NCI-H2171 (cell line): ENCODE results near the gene NOTCH4.
A peak's percentile ranks its signal among the peaks of the same experiment; 100 is the strongest.

Experiments
- DNase-seq: peaks from one replicate; lab custom pipeline; 2025; lab: John Stamatoyannopoulos, UW

NOTCH4 gene

DNA sequence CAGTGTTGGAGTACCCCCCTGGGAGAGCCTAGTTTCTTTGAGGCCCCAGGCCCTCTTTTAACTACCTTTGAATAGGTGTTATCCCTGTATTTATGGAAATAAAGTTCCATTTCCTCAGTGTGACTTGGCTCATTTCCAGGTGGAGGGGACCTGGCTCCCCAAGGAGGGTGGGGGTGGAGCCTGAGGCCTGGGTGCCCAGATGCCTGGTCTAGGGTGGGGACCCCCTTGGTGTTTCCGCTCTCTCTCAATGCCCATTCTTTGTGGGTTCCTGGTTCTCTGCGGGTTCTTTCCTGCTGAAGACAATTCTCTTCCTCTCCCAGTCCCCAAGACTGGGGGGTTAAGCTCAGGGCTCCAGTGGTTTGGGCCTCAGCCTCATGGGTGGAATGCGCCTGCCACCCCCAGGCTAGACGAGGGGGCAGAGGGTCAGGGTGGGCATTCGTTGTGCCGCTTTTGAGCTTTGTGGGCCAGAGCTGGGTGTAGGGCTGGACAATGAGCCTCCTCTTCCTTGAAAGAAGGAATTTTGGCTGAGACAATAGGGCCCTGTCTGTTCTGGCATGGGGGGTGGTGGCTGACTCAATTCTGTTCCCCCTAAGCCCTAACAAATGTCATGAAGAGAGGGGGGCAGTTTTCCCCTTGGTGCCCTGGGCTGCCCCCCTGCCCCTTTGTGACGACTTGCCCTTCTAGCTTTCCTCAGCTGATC is 60.2 kb downstream of the NOTCH4 start:
- no peak for DNase-seq

DNA sequence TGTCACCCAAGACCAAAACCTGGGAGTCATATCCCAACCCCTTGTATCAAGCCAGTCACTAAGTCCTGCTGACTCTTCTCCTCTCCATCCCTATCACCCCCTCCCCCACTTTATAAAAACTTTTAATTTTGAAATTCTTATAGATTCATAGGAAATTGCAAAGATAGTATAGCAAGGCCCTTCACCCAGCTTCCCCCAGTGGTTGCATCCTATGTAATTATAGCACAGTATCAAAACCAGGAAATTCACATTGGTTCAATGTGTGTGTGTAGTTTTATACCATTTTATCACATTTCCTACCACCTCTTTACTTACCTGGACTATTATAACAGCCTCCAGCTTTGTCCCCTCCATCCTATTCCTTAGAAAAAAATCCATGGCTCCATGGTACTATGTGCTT is 65.8 kb downstream of the NOTCH4 start:
- DNase-seq: no peak

DNA sequence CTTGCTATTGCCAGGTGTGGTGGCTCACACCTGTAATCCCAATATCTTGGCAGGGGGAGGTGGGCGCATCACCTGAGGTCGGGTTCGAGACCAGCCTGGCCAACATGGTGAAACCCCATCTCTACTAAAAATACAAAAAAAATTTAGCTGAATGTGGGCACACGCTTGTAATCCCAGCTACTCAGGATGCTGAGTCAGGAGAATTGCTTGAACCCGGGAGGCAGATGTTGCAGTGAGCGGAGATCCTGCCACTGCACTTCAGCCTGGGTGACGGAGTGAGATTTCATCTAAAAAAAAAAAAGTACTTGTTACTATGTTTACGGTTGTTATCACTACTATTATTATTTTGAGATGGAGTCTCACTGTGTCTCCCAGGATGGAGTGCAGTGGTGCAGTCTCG is 67.0 kb downstream of the NOTCH4 start:
- no peak for DNase-seq

DNA sequence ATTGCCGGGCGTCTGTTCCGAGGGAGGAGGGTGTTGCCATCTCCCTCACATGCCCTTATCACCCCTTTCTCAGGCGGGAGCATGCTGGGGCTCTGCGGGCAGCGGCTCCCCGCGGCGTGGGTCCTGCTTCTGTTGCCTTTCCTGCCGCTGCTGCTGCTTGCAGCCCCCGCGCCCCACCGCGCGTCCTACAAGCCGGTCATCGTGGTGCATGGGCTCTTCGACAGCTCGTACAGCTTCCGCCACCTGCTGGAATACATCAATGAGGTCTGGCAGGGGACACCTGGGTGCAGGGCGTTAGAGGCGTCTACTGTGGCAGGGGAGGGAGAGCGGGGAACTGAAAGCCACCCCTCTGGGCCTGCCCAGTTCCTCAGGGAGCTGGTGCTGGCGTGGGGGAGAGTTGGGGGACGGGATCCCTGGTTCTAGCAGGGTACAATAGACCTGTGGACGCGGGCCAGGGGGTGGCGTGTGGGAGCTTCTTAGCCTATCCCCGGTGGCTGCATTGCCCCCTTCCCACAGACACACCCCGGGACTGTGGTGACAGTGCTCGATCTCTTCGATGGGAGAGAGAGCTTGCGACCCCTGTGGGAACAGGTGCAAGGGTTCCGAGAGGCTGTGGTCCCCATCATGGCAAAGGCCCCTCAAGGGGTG is 69.2 kb downstream of the NOTCH4 start:
- DNase-seq: peak; percentile 49

DNA sequence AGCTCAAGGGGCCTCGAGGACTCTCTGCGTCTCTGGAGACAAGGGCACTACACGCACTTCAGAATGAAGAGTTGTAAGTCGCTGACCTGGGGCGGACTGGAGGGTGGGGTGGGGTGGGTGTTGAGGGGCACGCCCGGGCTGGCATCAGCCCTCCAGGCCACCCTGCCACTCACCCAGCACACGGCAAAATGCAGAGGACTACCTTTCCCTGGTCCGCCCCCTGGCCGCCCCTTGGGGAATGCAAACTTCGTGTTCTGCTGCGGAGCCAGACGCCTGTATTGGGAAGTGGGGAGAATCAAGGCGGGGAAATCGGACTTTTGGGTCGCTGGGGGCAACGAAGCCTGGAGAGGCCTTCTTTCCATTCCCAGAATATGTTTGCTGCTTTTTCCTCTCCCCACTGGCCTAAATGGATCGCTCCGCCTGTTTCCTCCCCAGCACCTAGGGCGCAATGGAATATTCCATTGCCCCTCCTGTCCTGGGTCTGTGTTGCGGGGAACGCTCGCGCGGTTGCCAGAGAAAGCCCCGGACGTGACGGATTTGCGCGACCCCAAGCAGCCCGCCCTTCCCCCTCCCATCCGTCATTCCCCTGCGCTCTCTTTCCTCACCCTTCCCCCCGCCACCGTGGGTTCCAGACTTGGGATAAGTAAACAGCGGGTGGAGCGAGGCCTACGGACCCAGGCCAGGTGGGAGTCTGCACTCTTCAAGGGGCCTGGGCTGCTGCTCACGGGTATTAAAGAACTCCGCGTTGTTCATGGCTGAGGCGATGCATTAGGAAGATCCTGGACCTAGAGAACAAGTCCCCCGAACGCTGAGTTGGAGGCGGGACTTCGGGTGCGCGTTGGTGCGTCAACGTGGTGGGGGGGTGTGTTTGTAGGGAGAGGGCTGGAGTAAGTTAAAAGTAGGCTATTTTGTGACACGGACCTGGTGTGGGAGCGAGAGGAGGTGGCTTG is 70.0 kb downstream of the NOTCH4 start, which contains the start of gene PPT2:
Gene PPT2 (plus strand): TSS at position 578 of the 950 bp plus-strand sequence. CDS start 454 bp downstream, outside the sequence.
- DNase-seq: peak; percentile 90

DNA sequence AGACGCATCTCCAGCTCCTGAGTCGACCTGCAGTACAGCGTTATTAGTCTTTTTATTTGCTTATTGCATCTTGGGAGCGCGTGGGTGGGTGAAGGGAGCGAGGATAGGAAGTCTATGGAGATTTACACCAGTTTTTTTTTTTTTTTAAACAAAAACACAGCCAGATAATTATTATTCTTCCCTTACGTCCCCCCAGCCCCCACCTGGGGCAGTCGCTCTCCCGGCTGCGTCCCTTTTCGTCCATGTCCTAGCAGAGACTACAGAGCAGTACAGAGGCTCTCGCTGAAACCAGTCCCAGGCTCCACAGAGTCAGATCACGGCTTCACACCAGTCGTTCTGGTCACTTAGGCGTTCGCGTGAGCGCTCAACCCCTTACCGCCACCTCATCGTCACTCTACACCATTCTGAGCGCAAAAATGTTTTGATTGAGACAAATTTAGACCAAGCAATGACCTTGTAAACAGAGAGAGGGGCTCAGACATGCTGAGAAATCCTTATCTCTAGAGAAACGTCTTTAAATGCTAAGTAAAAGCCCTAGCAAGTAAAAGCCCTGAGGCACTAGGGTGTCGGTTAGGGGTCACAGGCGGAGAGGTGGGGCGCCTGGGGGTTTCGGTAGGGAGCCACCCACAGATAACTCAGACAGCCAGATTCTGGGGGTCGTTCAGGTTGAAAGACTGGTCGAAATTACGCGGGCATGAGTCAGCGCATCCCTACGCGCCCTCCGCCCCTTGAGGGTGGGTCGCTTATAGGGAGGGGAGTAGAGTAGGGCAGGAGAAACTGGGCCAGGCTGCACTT is 70.9 kb downstream of the NOTCH4 start:
- no peak for DNase-seq

DNA sequence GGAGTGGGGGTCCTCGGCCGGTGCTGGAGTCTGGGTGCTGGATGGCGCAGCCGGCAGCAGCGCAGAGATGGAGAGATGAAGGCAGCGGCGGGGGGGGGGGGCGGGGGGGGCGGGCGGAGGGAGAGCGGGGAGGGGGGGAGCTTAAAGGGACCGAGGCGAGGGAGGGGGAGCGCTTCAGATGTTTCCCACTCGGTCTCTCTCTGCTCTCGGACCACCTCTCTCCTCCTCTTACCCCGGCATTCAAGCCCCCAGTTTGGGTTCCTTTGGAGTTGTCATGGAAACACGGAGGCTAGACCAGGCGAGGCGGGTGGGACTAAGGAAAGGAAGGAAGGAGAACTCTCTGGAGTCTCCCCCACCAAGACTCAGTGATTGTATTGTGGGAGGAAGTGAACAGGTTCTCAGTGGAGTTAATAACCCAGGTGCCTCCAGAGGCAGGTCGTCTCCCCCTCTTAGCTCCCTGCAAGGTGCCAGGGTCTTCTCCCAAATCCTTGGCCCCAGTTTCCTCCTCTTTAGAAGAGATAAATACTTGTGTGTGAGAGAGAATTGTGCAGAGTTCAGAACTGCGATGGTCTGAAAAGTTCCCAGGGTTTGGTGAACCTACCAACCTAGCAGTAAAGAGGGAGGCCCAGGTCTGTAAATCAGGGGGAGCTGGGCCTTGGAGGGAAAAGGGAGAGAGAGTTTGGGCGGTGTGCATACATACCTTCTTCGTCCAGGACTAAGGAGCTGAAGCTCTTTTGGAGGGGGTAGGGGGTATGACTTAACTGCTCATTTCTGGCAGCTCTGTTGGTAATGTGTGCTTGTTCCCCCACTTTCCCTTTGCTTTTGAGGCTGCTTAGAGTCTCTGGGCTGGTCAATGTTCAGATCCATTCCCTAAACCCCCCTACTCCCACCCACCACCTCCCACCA is 71.8 kb downstream of the NOTCH4 start, which contains the start of gene PRRT1:
Gene PRRT1 (minus strand): TSS at position 77 of the 906 bp plus-strand sequence. CDS start 112 bp downstream, outside the sequence.
- no peak for DNase-seq

DNA sequence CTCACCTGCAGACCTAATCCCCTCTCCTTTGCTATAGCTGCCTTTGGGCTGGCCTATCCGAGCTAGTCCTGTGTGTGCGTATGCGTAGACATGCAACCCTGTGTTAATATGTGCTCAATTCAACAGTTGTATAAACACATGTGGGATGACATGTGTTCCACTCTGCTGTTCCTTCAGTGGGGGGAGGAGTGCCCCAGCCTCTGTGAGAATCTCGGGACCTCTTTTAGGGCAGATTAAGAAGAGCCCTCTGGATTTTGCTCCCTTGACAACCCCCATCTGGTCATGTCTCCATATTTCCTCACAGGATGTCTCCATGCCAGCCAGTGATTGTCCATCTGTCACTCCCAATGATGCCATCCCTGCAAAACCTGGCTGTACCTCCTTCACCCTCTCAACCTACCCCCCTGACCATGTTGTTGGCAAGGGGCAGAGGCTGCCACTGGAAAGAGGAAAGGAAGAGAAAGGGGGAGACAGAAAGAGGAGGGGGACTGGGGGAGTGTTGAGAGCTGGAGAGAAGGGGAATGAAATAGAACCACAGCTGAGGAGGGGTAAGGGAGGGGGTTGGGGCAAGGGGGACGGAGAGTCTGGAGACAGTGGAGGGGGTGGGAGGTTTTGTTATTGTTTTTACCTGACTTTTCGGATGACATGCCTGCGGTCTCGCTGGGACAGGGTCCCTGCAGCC is 72.5 kb downstream of the NOTCH4 start:
- peak; percentile 34 for DNase-seq

DNA sequence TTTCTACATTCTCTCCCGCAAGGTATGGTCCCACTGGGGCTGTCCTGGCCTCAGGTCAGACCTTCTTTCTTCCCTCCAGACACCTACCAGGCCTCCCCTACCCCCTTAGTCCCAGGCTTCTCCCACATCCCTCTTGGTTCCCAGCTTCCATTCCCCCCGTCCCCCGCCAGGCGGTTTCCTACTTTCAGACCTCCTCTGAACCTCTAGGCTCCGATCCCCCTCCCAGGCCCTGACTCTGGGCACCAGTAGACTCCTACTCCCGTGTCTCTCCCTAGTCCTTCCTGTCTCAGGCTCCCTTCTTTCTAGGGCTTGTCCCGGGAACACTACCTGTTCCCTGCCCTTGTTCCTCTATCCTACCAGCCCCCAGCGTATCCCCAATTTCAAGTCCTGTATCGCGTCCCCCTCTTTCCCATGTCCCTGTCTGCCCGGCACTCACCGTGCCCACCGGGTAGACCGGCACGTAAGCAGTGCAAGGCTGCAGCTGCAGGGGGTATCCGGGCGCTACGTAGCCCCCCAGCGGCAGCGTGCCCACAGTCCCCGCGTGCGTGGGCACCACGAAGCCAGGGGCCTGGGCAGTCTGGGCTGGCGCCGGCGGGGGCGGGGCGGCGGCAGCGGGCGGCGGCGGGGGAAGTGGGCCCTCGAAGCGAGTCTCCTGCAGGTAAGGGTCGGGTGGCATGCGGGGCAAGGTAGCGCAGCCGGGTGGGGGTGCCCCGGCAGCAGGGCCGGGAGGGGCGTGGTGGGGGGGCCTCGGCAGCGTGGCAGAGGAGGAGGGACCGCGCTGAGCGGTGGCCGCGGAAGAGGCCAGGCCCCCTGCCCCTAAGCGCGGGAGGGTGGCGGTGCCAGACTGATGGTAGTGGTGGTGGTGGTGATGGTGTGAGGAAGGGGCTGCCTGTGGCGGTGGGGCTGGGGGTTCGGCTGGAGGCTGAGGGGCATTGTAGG is 73.7 kb downstream of the NOTCH4 start:
- no peak for DNase-seq

DNA sequence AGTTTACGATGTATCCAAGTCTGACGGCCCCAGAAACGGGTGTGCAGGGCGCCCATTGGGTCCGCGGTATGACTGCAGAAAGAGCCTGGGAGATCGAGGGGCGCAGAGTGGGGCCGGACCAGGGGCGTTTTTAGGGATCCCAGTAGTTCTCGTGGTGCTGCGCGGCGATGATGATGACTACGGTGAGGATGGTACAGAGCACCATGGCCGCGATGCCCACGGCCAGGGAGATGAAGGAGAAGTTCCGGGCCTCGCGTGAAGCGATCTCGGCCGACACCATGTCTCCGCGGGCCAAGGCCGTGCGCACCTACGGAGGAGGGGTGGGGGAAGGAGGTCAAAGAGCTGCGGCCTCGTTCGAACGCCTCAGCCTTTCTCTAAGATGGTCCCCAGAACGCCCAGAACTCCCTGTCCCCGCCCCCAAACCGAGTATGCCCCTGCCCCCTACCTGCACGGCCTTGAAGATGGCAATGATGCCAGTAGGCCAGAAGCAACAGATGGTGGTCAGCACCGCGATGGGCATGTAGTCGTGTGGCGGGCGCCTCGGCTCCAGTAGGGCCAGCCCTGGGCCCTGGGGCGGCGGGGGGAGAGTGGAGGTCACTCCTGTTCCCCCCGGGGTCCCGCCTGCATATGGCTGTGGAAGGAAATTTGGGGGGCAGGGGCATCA is 74.6 kb downstream of the NOTCH4 start:
- DNase-seq: no peak

DNA sequence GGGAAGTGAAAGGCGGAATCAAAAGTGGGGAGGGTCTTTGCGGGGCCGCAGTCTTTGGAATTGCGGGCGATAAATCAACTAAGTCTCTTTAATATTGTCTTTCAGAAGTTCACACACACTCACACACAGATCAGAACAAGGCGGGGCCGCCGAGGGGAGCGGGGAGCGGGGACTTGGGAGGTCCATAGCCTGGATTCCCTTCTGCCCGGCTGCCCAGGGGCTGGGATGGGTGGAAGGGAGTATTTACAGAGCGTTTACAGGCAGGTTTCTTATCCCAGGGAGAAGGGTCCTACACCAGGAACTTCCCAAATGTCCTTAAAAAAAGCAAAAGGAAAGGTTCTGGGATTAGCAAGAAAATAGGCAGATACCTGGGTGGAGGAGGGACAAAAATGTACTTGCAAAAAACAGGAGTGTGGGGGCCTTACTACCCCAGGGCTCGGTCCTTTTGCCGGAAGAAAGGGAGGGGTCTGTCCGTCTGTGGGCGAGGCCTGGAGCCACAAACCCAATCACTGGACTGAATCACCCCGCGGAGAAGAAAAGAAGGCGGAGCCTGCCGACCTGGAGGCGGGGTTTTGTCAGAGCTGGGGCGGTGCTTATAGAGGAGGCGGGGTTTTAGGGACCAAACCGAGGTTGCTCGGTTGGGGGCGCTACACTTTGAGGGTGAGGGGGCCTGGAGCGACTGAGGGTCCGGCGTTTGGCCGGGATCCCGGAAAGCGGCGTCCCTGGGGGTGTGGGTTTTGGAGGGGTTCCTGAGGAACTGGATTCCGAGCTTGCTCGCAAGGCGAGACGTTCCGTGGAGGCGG is 75.4 kb downstream of the NOTCH4 start:
- no peak for DNase-seq

DNA sequence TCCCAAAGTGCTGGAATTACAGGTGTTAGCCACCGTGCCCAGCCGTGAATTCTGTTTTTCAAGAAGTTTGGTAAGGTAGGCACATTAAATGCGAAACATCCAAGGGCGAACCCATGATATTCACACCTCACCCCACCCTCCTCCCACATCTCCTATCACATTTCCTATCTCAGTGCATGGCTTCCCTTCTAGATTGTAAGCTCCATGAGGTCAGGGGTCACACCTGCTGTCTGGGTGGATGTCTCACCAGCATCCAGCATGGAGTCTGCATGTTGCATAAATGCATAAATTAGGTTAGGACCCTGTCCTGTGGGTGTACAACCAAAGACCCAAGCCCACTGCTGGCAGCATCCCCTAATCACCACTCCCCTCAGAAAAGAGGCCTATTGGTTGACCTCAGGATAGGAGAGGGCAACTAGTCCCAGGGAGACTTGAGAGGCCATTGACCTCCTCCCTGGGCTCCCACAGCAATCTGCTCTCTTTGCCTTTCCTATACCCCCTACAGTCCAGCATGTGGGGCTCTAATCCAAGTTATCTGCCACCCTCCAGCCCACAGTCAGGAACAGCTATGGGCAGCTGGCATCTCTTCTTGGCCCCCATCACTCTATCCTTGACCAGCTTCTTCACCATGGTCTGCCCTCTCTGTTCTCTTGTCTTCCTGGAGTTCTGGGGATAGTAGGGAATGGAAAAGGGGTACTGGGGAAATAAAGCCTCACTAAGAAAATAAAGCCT is 76.3 kb downstream of the NOTCH4 start:
- DNase-seq: no peak

DNA sequence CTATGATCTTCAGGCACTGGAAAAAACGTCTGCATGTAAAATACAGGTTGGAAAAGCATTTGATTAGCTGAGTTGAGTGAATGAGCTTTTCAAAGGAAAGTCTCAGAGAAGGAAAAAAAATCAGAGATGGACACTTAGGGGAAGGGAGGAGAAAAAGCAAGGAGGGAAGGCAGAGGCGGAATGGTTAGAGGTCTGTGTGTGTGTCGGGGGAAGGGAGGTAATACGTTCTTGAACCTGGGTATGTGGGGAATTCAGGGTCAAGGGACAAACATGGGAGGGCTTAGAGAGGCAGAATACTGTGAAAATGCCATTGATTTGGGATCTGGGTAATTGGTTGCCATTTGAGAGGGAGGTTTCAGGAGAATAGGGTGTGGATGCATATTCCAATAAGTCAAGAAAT is 77.2 kb downstream of the NOTCH4 start:
- DNase-seq: no peak

DNA sequence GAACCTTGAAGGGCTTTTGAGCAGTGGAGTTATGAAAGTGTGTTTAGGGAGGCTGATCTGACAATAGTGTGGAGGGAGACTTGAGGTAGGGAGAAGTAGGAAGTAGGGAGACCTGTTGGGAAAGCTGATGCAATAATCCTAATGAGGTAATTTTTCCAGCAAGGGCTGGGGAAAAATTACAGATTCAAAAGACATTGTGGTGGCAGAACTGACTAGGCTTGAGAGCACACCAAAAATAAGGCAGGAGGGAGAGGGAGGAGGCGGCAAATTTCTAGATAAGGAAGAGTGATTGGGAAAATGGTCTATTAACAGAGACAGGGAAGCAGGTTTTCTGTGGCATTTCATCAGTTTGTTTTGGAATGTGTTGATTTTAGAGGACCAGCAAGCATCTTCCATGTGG is 77.6 kb downstream of the NOTCH4 start:
- DNase-seq: no peak
